OCI-LY1 (cell line): ENCODE measurements around the gene PKNOX2.

Experiments
- CTCF ChIP-seq: fragments of 200-600 bp; sonication (generic), shearing (Covaris generic); IDR thresholded peaks from 2 replicates; pipeline ENCODE4 v1.5.1; 2017; ENCODE audit warnings: mild to moderate bottlenecking, antibody characterized with exemption, low read length, moderate library complexity, mixed read lengths
- EZH2 ChIP-seq: fragments of 200-600 bp; sonication (generic), shearing (Covaris generic); IDR thresholded peaks from 2 replicates; pipeline ENCODE4 v1.8.0; 2017; ENCODE audit warnings: borderline replicate concordance, mixed run types, mild to moderate bottlenecking, antibody characterized with exemption, low read length, moderate library complexity, mixed read lengths

DNA sequence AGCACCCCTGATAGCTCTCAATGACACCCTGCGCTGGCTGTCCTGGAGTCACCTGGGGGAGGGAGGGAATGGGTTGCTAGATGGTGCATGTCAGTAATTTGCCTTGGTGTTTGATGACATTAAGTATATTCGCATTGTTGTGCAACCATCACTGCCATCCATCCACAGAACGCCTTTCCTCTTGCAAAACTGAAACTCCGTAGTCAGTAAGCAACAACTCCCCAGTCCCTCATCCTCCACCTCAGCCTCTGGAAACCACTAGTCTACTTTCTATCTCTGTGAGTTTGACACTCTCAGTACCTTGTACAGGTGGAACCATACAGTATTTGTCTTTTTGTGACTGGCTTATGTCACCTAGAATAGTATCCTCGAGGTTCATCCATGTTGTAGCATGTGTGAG is 62.6 kb downstream of the PKNOX2 start:
- TF ChIP-seq CTCF (no peak), EZH2 (no peak)
